K562 (cell line): Measurements from ENCODE around the gene GPATCH3. TPM values are rescaled to one million over a fixed set of nuclear protein-coding genes. Genes with fewer than 3 reads are reported as not detected.

Experiments
- ATAC-seq: fragments of 200-7000 bp; cut with Tn5 transposase; 3 replicates; pipeline ENCODE4 v1.9.1; 2020; ENCODE audit warnings: moderate library complexity
- BruUV-seq: library from RNA; stranded (reverse); fragments of 400-500 nt; replicated peaks from 2 replicates; lab custom pipeline; 2021; lab: Mats Ljungman, UMichigan
- CTCF ChIA-PET: fragments of 300-600 bp; formaldehyde crosslinking; extraction: SDS; loops from one replicate; lab custom pipeline; 2021; ENCODE audit warnings: low intra/inter-chr PET ratio; lab: Yijun Ruan, JAX
- POLR2A ChIA-PET: fragments of 300-600, 350-650 bp; sonication (Branson Sonifier 250); formaldehyde crosslinking; extraction: SDS; loops from one replicate; lab custom pipeline; 2021; ENCODE audit warnings: antibody characterized with exemption, inconsistent platforms; lab: Yijun Ruan, JAX
- DNase-seq, 4 experiments: peaks; one replicate each; pipeline versions ENCODE4 v3.0.0 to v3.0.0-alpha.2; 2011 to 2018; ENCODE audit warnings: low spot score in 3 of 4, mixed read lengths in 3 of 4; ENCODE audit errors: extremely low read depth in 1 of 4
- FAIRE-seq: peaks from 2 replicates; lab custom pipeline; 2011; peaks lifted over from hg19 to GRCh38; lab: Jason Lieb, UNC
- H2AFZ ChIP-seq: 2 replicates; pipeline ENCODE4 v1.6.0; 2011; ENCODE audit warnings: low read depth, low read length, control low read depth, inconsistent platforms
- H3K27ac ChIP-seq: fragments of 200-600 bp; 3 replicates; pipeline ENCODE4 v1.8.0; 2011; ENCODE audit warnings: low read depth, mild to moderate bottlenecking, control low read depth, inconsistent platforms, low read length, moderate library complexity, mixed read lengths; ENCODE audit errors: extremely low read depth
- H3K27me3 ChIP-seq, 2 experiments: fragments of 300-600 bp in 1 of 2; 2 replicates in 1 of 2; 3 replicates in 1 of 2; pipeline versions ENCODE4 v1.6.0 to v1.8.0; 2011; ENCODE audit warnings: inconsistent platforms in 2 of 2, low read length in 2 of 2, mild to moderate bottlenecking in 1 of 2, mixed read lengths in 1 of 2, moderate library complexity in 1 of 2; ENCODE audit not compliant: control insufficient read depth in 2 of 2, insufficient read depth in 2 of 2
- H3K36me3 ChIP-seq: fragments of 300-600 bp; 3 replicates; pipeline ENCODE4 v1.8.0; 2011; ENCODE audit warnings: mild to moderate bottlenecking, low read length, inconsistent platforms; ENCODE audit not compliant: control insufficient read depth, insufficient read depth
- H3K4me1 ChIP-seq, 2 experiments: fragments of 200-600 bp in 1 of 2; replicated peaks in 1 of 2; 2 replicates in 1 of 2; 3 replicates in 1 of 2; pipeline versions ENCODE4 v1.5.1 to v1.8.0; 2011; ENCODE audit warnings: inconsistent platforms in 2 of 2, low read length in 2 of 2, mild to moderate bottlenecking in 1 of 2, mixed read lengths in 1 of 2, moderate library complexity in 1 of 2; ENCODE audit not compliant: control insufficient read depth in 2 of 2, insufficient read depth in 2 of 2
- H3K4me2 ChIP-seq: 2 replicates; pipeline ENCODE4 v1.6.1; 2011; ENCODE audit warnings: low read length, control low read depth, inconsistent platforms, mixed read lengths; ENCODE audit not compliant: insufficient read depth
- H3K4me3 ChIP-seq: fragments of 200-600 bp; sonication (generic), shearing (Covaris generic); 2 replicates; pipeline ENCODE4 v1.5.1; 2016; ENCODE audit warnings: control low read depth, inconsistent platforms
- H3K79me2 ChIP-seq: fragments of 200-600 bp; 3 replicates; pipeline ENCODE4 v1.8.0; 2011; ENCODE audit warnings: low read length, inconsistent platforms; ENCODE audit not compliant: control insufficient read depth, insufficient read depth
- H3K9ac ChIP-seq, 2 experiments: 2 replicates each; pipeline versions ENCODE4 v1.6.0 to v1.6.1; 2011; ENCODE audit warnings: low read depth in 2 of 2, low read length in 2 of 2, control low read depth in 1 of 2, inconsistent platforms in 1 of 2, mild to moderate bottlenecking in 1 of 2, mixed read lengths in 1 of 2; ENCODE audit not compliant: insufficient read depth in 1 of 2
- H3K9me1 ChIP-seq: one replicate; pipeline ENCODE4 v1.6.0; 2011; ENCODE audit warnings: inconsistent platforms, mild to moderate bottlenecking, low read length, moderate library complexity; ENCODE audit not compliant: control insufficient read depth, insufficient read depth
- H3K9me3 ChIP-seq: replicated peaks from 2 replicates; pipeline ENCODE4 v1.5.1; 2011; ENCODE audit warnings: low read depth, low read length, inconsistent platforms; ENCODE audit not compliant: control insufficient read depth, insufficient read depth
- H4K20me1 ChIP-seq: replicated peaks from 2 replicates; pipeline ENCODE4 v1.6.1; 2011; ENCODE audit warnings: low read length, inconsistent platforms, mixed read lengths; ENCODE audit not compliant: control insufficient read depth, insufficient read depth
- CBX5 ChIP-seq: IDR thresholded peaks from 2 replicates; pipeline ENCODE4 v1.6.1; 2014; ENCODE audit warnings: low read depth, borderline replicate concordance
- FIP1L1 ChIP-seq: fragments of 200-400 bp; formaldehyde crosslinking; IDR thresholded peaks from 2 replicates; pipeline ENCODE4 v1.6.1; 2018; ENCODE audit warnings: mild to moderate bottlenecking, low read depth, low read length; ENCODE audit not compliant: poor library complexity, severe bottlenecking
- KLF16 ChIP-seq: IDR thresholded peaks from 2 replicates; pipeline ENCODE4 v1.6.1; 2016; ENCODE audit warnings: antibody characterized with exemption
- MXD1 ChIP-seq: fragments of 250-450 bp; sonication (Bioruptor Pico); IDR thresholded peaks from 2 replicates; pipeline ENCODE4 v1.8.0; 2021; ENCODE audit warnings: borderline replicate concordance, mild to moderate bottlenecking, moderate library complexity; ENCODE audit not compliant: poor library complexity, severe bottlenecking
- NCOA6 ChIP-seq: fragments of 450-650 bp; IDR thresholded peaks from 2 replicates; pipeline ENCODE4 v1.6.1; 2017; ENCODE audit warnings: mild to moderate bottlenecking
- NCOR1 ChIP-seq: fragments of 450-650 bp; IDR thresholded peaks from 2 replicates; pipeline ENCODE4 v1.6.1; 2016; ENCODE audit warnings: mild to moderate bottlenecking, moderate library complexity
- THRA ChIP-seq: fragments of 450-650 bp; IDR thresholded peaks from 2 replicates; pipeline ENCODE4 v1.6.1; 2017; ENCODE audit warnings: mild to moderate bottlenecking, moderate library complexity
- UBTF ChIP-seq, 2 experiments: IDR thresholded peaks; 2 replicates each; pipeline ENCODE4 v1.6.1; 2012; ENCODE audit warnings: improper control_type of control experiment in 2 of 2, low read depth in 2 of 2, low read length in 2 of 2, borderline replicate concordance in 1 of 2
- ZC3H4 ChIP-seq: sonication (generic); formaldehyde crosslinking; IDR thresholded peaks from 2 replicates; pipeline ENCODE4 v1.9.0; 2021; ENCODE audit warnings: missing genetic modification reagents, borderline replicate concordance
- ZFP30 ChIP-seq: fragments of 250-450 bp; sonication (Bioruptor Pico); IDR thresholded peaks from 2 replicates; pipeline ENCODE4 v1.8.0; 2022; ENCODE audit warnings: moderate library complexity, mild to moderate bottlenecking, inconsistent platforms, borderline replicate concordance
- ZNF507 ChIP-seq: conservative IDR thresholded peaks from 2 replicates; pipeline ENCODE4 v1.6.1; 2017; ENCODE audit warnings: missing genetic modification characterization, missing compliant biosample characterization
- ZNF586 ChIP-seq: fragments of 450-650 bp; formaldehyde crosslinking; conservative IDR thresholded peaks from 2 replicates; pipeline ENCODE4 v1.4.0; 2020; ENCODE audit warnings: mild to moderate bottlenecking, moderate library complexity
- ZNF764 ChIP-seq: fragments of 250-450 bp; sonication (Bioruptor Pico); IDR thresholded peaks from 2 replicates; pipeline ENCODE4 v1.4.0; 2020; ENCODE audit warnings: low read depth, mild to moderate bottlenecking, moderate library complexity
- WGBS: fragments of 100-300 bp; shearing (Covaris generic); methylation state at CpG from one replicate; pipeline ENCODE4 v1.1.6; 2016; ENCODE audit warnings: low coverage, mixed read lengths; ENCODE audit not compliant: insufficient coverage; ENCODE audit errors: missing lambda C conversion rate; 5-methylcytosine and 5-hydroxymethylcytosine counted together
- in situ Hi-C: fragments of 300-500 bp; cut with MboI; formaldehyde crosslinking; loops from 4 replicates; pipeline ENCODE4 v1.15.0; 2018; ENCODE audit warnings: inconsistent platforms, mixed read lengths
- intact Hi-C: fragments of 100-400 bp; cut with micrococcal nuclease; formaldehyde crosslinking; loops from 2 replicates; pipeline ENCODE4 v1.14.2; 2022
- polyA plus RNA-seq, 8 experiments: library from polyadenylated mRNA; depleted of rRNA in 4 of 8; stranded (reverse) in 5 of 8; unstranded in 3 of 8; fragments of >200 nt; fragmentation: Nextera tagmentation in 2 of 8; fragmentation: Illumina TruSeq in 1 of 8; extraction: Ambion mirVana in 2 of 8; extraction: Trizol in 1 of 8; gene quantifications; 2 replicates each; pipeline versions ENCODE4 v1.2.1 to v1.2.3, GENCODE V29; 2011 to 2014; ENCODE audit warnings: inconsistent platforms in 1 of 8, missing spikeins in 1 of 8
- total RNA-seq, 7 experiments: library from RNA; depleted of rRNA in 6 of 7; stranded (reverse); fragments of >200 nt in 6 of 7; fragmentation: Illumina TruSeq in 2 of 7; extraction: Trizol in 2 of 7; gene quantifications; 2 replicates each; pipeline versions ENCODE4 v1.2.1 to v1.2.3, GENCODE V29; 2011 to 2021; ENCODE audit warnings: low replicate concordance in 1 of 7

Gene GPATCH3
- total and polyA plus RNA-seq, 9 of the 15 experiments (the other 6 are each of a cell fraction or from before 2014, with no cell fraction given): 1.6 to 23.0 (median 13.3) TPM

- FAIRE-seq: no peak
- H3K79me2 ChIP-seq: no peaks in the 10 kb centered on the region
- H3K4me3 ChIP-seq: no peak overlapping the region
- CTCF ChIA-PET: no interaction called here
- intact Hi-C loops: no loop called here
- no peak for DNase-seq
- peaks cover 8% of the 10 kb centered on the region for H3K9me1 ChIP-seq
- ATAC-seq: no peak
- no peaks in the 10 kb centered on the region for H3K27me3 ChIP-seq
- H3K36me3 ChIP-seq: peaks cover 81% of the 10 kb centered on the region; the same call in 2 of the 3 replicates
- in situ Hi-C loops: no loop called here
- H3K27ac ChIP-seq: no peak overlapping the region
- peaks cover 0 to 6% of the 10 kb centered on the region in 2 experiments; a peak in 2 of 5 replicates for H3K4me1 ChIP-seq
- H3K9ac ChIP-seq: peak overlapping the region in 1 of 2 experiments; percentile 10; a peak in 1 of 4 replicates
- WGBS: 85% methylated on average over 9 of the region's 10 CpGs
- BruUV-seq: no TSS peak
- peaks cover 13% of the 10 kb centered on the region for H4K20me1 ChIP-seq
- H3K4me2 ChIP-seq: no peak overlapping the region
- POLR2A ChIA-PET: interaction anchor here (0.5 to 3.2 kb wide), 7 partner anchors 10 to 178 kb away, joined by 3 to 16 read pairs (median 5); no protein-coding TSS in a partner anchor
- H3K9me3 ChIP-seq: no peaks in the 10 kb centered on the region
- H2AFZ ChIP-seq: no peak overlapping the region
- no peak for TF ChIP-seq CBX5
- no peak for TF ChIP-seq ZC3H4 (CRISPR knock-in tag)
- no peak for TF ChIP-seq ZNF764 (CRISPR knock-in tag)
- TF ChIP-seq THRA: no peak
- no peak for TF ChIP-seq ZNF507 (tag)
- no peak for TF ChIP-seq UBTF (IDR thresholded peaks at IDR 0.05; ENCODE audit: borderline replicate concordance in 1 of 2, low read depth in 2 of 2, low read length in 2 of 2)
- TF ChIP-seq FIP1L1: no peak
- no peak for TF ChIP-seq MXD1 (CRISPR knock-in tag)
- TF ChIP-seq NCOA6: no peak
- TF ChIP-seq ZFP30 (CRISPR knock-in tag): no peak
- no peak for TF ChIP-seq ZNF586 (CRISPR knock-in tag)
- no peak for TF ChIP-seq NCOR1
- TF ChIP-seq KLF16: no peak
Observed at GRCh38 chr1:26848941-26849774, 51.1 kb downstream of the GPATCH3 start.
